ENCODE results near the gene SAPCD2. TPM values are rescaled to one million over a fixed set of nuclear protein-coding genes. Genes with fewer than 3 reads are reported as not detected.

SAPCD2 gene
- total and polyA plus RNA-seq, 9 of the 15 experiments (the other 6 are each of a cell fraction or from before 2014, with no cell fraction given), result 3.4 to 91.8 (median 18.8) TPM

DNA sequence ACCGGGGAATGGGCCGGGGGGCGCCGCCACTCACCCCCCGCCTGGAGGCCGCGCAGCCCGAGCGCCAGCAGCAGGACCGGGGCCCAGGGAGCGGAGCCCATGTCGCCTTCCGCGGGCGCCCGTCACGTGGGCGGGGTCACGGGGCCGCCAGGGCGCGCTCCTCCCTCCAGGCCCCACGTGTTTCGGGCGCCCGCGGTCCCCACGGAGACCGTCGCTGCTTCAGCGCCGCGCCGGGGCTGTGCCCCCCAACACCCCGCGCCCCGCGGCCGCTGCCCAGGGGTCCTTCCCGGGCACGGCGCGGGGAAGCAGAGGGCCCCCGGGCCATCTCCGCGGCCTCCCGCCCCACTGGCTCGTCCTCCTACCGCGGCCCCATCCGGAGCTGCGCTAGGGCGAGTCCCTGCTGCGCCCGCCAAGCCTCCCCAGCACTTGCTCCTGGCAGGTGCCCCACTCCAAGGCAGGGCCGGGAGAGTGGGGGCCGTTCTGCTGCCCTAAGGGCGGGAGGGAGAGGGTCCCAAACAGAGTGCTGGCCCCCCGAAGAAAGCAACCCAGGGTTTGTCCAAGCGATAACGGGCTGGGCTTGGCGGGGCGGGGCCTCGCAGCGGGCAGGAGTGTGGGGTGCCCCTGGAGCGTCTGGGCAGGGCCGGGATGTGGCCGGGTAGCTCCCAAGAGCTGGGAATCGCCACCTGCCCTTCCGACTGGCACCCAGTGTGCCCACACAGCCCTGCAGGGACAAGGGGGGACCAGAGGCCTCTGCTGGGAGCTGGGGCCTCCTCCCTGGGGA is 44.4 kb upstream of the SAPCD2 start, which contains the start of gene DPP7 (continued):
- TF ChIP-seq, protein P1, sequence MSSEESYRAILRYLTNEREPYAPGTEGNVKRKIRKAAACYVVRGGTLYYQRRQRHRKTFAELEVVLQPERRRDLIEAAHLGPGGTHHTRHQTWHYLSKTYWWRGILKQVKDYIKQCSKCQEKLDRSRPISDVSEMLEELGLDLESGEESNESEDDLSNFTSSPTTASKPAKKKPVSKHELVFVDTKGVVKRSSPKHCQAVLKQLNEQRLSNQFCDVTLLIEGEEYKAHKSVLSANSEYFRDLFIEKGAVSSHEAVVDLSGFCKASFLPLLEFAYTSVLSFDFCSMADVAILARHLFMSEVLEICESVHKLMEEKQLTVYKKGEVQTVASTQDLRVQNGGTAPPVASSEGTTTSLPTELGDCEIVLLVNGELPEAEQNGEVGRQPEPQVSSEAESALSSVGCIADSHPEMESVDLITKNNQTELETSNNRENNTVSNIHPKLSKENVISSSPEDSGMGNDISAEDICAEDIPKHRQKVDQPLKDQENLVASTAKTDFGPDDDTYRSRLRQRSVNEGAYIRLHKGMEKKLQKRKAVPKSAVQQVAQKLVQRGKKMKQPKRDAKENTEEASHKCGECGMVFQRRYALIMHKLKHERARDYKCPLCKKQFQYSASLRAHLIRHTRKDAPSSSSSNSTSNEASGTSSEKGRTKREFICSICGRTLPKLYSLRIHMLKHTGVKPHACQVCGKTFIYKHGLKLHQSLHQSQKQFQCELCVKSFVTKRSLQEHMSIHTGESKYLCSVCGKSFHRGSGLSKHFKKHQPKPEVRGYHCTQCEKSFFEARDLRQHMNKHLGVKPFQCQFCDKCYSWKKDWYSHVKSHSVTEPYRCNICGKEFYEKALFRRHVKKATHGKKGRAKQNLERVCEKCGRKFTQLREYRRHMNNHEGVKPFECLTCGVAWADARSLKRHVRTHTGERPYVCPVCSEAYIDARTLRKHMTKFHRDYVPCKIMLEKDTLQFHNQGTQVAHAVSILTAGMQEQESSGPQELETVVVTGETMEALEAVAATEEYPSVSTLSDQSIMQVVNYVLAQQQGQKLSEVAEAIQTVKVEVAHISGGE (CRISPR knock-in tag; IDR thresholded peaks at IDR 0.05), result no peak
- TF ChIP-seq, protein P2, sequence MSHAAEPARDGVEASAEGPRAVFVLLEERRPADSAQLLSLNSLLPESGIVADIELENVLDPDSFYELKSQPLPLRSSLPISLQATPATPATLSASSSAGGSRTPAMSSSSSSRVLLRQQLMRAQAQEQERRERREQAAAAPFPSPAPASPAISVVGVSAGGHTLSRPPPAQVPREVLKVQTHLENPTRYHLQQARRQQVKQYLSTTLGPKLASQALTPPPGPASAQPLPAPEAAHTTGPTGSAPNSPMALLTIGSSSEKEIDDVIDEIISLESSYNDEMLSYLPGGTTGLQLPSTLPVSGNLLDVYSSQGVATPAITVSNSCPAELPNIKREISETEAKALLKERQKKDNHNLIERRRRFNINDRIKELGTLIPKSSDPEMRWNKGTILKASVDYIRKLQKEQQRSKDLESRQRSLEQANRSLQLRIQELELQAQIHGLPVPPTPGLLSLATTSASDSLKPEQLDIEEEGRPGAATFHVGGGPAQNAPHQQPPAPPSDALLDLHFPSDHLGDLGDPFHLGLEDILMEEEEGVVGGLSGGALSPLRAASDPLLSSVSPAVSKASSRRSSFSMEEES (CRISPR knock-in tag; IDR thresholded peaks at IDR 0.05), result peak; percentile 79
- TF ChIP-seq NUFIP1 (IDR thresholded peaks at IDR 0.05; ENCODE audit: partially characterized antibody), result no peak
- TF ChIP-seq, protein P3, sequence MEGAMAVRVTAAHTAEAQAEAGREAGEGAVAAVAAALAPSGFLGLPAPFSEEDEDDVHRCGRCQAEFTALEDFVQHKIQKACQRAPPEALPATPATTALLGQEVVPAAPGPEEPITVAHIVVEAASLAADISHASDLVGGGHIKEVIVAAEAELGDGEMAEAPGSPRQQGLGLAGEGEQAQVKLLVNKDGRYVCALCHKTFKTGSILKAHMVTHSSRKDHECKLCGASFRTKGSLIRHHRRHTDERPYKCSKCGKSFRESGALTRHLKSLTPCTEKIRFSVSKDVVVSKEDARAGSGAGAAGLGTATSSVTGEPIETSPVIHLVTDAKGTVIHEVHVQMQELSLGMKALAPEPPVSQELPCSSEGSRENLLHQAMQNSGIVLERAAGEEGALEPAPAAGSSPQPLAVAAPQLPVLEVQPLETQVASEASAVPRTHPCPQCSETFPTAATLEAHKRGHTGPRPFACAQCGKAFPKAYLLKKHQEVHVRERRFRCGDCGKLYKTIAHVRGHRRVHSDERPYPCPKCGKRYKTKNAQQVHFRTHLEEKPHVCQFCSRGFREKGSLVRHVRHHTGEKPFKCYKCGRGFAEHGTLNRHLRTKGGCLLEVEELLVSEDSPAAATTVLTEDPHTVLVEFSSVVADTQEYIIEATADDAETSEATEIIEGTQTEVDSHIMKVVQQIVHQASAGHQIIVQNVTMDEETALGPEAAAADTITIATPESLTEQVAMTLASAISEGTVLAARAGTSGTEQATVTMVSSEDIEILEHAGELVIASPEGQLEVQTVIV (CRISPR knock-in tag; IDR thresholded peaks at IDR 0.05; ENCODE audit: borderline replicate concordance), result no peak
- TF ChIP-seq, protein P4, sequence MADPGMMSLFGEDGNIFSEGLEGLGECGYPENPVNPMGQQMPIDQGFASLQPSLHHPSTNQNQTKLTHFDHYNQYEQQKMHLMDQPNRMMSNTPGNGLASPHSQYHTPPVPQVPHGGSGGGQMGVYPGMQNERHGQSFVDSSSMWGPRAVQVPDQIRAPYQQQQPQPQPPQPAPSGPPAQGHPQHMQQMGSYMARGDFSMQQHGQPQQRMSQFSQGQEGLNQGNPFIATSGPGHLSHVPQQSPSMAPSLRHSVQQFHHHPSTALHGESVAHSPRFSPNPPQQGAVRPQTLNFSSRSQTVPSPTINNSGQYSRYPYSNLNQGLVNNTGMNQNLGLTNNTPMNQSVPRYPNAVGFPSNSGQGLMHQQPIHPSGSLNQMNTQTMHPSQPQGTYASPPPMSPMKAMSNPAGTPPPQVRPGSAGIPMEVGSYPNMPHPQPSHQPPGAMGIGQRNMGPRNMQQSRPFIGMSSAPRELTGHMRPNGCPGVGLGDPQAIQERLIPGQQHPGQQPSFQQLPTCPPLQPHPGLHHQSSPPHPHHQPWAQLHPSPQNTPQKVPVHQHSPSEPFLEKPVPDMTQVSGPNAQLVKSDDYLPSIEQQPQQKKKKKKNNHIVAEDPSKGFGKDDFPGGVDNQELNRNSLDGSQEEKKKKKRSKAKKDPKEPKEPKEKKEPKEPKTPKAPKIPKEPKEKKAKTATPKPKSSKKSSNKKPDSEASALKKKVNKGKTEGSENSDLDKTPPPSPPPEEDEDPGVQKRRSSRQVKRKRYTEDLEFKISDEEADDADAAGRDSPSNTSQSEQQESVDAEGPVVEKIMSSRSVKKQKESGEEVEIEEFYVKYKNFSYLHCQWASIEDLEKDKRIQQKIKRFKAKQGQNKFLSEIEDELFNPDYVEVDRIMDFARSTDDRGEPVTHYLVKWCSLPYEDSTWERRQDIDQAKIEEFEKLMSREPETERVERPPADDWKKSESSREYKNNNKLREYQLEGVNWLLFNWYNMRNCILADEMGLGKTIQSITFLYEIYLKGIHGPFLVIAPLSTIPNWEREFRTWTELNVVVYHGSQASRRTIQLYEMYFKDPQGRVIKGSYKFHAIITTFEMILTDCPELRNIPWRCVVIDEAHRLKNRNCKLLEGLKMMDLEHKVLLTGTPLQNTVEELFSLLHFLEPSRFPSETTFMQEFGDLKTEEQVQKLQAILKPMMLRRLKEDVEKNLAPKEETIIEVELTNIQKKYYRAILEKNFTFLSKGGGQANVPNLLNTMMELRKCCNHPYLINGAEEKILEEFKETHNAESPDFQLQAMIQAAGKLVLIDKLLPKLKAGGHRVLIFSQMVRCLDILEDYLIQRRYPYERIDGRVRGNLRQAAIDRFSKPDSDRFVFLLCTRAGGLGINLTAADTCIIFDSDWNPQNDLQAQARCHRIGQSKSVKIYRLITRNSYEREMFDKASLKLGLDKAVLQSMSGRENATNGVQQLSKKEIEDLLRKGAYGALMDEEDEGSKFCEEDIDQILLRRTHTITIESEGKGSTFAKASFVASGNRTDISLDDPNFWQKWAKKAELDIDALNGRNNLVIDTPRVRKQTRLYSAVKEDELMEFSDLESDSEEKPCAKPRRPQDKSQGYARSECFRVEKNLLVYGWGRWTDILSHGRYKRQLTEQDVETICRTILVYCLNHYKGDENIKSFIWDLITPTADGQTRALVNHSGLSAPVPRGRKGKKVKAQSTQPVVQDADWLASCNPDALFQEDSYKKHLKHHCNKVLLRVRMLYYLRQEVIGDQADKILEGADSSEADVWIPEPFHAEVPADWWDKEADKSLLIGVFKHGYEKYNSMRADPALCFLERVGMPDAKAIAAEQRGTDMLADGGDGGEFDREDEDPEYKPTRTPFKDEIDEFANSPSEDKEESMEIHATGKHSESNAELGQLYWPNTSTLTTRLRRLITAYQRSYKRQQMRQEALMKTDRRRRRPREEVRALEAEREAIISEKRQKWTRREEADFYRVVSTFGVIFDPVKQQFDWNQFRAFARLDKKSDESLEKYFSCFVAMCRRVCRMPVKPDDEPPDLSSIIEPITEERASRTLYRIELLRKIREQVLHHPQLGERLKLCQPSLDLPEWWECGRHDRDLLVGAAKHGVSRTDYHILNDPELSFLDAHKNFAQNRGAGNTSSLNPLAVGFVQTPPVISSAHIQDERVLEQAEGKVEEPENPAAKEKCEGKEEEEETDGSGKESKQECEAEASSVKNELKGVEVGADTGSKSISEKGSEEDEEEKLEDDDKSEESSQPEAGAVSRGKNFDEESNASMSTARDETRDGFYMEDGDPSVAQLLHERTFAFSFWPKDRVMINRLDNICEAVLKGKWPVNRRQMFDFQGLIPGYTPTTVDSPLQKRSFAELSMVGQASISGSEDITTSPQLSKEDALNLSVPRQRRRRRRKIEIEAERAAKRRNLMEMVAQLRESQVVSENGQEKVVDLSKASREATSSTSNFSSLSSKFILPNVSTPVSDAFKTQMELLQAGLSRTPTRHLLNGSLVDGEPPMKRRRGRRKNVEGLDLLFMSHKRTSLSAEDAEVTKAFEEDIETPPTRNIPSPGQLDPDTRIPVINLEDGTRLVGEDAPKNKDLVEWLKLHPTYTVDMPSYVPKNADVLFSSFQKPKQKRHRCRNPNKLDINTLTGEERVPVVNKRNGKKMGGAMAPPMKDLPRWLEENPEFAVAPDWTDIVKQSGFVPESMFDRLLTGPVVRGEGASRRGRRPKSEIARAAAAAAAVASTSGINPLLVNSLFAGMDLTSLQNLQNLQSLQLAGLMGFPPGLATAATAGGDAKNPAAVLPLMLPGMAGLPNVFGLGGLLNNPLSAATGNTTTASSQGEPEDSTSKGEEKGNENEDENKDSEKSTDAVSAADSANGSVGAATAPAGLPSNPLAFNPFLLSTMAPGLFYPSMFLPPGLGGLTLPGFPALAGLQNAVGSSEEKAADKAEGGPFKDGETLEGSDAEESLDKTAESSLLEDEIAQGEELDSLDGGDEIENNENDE (IDR thresholded peaks at IDR 0.05; ENCODE audit: low read depth, low read length), result no peak

Measured in K562 (cell line).